Small intestine (tissue), 7 donors: ENCODE results near the gene DVL2. TPM values are rescaled to one million over a fixed set of nuclear protein-coding genes. Genes with fewer than 3 reads are reported as not detected.

Source experiments
- DNase-seq, 2 donors: peaks; one replicate each; pipeline versions ENCODE4 v3.0.0 to v3.0.0-alpha.2; 2013
- FAIRE-seq: peaks from 2 replicates; lab custom pipeline; 2012; peaks lifted over from hg19 to GRCh38; lab: Jason Lieb, UNC
- H3K27ac ChIP-seq, 3 donors: one replicate each; pipeline ENCODE4 v1.5.1; 2013; ENCODE audit warnings: low read length in 2 of 3, mild to moderate bottlenecking in 2 of 3, control low read depth in 1 of 3, inconsistent platforms in 1 of 3, low read depth in 1 of 3, moderate library complexity in 1 of 3
- H3K27me3 ChIP-seq, 3 donors: one replicate each; pipeline ENCODE4 v1.6.1; 2013; ENCODE audit warnings: low read length in 3 of 3, inconsistent platforms in 1 of 3; ENCODE audit not compliant: control insufficient read depth in 3 of 3, insufficient read depth in 3 of 3
- H3K36me3 ChIP-seq, 3 donors: one replicate each; pipeline ENCODE4 v1.6.1; 2013; ENCODE audit warnings: low read length in 3 of 3, inconsistent platforms in 1 of 3, low read depth in 1 of 3, mild to moderate bottlenecking in 1 of 3, moderate library complexity in 1 of 3; ENCODE audit not compliant: control insufficient read depth in 3 of 3, insufficient read depth in 2 of 3
- H3K4me1 ChIP-seq, 3 donors: one replicate each; pipeline ENCODE4 v1.6.1; 2013; ENCODE audit warnings: low read length in 2 of 3, inconsistent platforms in 1 of 3, low read depth in 1 of 3, mild to moderate bottlenecking in 1 of 3, moderate library complexity in 1 of 3; ENCODE audit not compliant: control insufficient read depth in 3 of 3, insufficient read depth in 2 of 3
- H3K4me3 ChIP-seq, 3 donors: one replicate each; pipeline ENCODE4 v1.5.1; 2013; ENCODE audit warnings: low read length in 3 of 3, control low read depth in 1 of 3, inconsistent platforms in 1 of 3, low read depth in 1 of 3, mild to moderate bottlenecking in 1 of 3, moderate library complexity in 1 of 3
- H3K9me3 ChIP-seq, 2 donors: one replicate each; pipeline ENCODE4 v1.6.1; 2013; ENCODE audit warnings: low read depth in 1 of 2, low read length in 1 of 2; ENCODE audit not compliant: control insufficient read depth in 2 of 2, insufficient read depth in 1 of 2
- WGBS, 3 donors: extraction: QIAGEN DNeasy Blood & Tissue Kit; methylation state at CpG; one replicate each; pipeline ENCODE4 v1.1.7; 2013; 5-methylcytosine and 5-hydroxymethylcytosine counted together
- polyA plus RNA-seq, 4 donors: library from polyadenylated mRNA; stranded (reverse) in 3 of 4; unstranded in 1 of 4; fragments of 200-250 nt in 3 of 4; fragments of 120-200 nt in 1 of 4; gene quantifications; one replicate each; pipeline versions ENCODE4 v1.2.1 to v1.2.3, GENCODE V29; 2013
- donor health status: healthy with polysubstance abuse.
- donor health status: control.
- donor health status: control.
- donor health status: Bipolar disorder and iron deficiency.
- donor health status: healthy.

The DVL2 gene
- polyA plus RNA-seq, 4 donors, result 8.1 to 44.4 (median 16.0) TPM

DNA sequence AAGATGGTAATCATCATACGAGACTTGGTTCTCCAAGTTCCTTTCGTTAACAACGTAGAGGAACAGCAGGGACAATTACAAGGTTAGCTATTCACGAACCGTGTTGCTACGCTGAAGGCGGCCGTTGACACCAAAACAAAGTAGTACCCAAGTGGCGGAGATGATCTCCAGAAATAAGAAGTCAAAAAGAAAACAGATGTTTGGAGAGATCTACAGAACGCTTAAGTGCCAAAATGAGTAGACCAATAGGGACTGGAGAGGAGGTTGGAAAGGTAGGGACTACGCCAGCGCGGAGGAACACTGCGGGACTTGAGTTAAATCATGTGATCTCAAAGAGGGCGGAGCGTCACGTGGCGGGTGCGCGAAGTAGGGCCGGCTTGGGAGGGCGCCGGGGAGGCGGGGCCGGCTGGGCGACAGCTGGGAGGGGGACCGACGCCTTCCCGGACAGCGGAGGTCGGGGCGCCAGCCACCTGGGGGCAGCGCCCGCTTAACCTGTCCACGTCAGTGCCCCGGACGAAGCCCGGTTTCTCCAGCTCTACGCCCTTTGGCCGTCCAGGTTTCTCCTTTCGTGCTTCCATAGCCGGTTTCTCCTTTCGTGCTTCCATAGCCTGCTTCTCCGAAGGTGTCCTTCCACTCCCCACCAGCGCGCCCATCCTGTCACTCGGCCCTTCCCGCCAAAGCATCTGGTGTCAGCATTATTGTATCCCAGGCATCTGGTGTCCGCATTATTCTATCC lies 8.6 kb upstream of the DVL2 start:
- Histone ChIP-seq H3K4me3 (peak overlapping the region; percentile 78 to 99 (median 95)), H3K4me1 (peaks cover 3 to 20% (median 3%) of the 10 kb centered on the region in 3 donors), H3K36me3 (peaks cover 0 to 51% (median 12%) of the 10 kb centered on the region in 3 donors), H3K27me3 (no peaks in the 10 kb centered on the region), H3K9me3 (no peaks in the 10 kb centered on the region), H3K27ac (peak overlapping the region; percentile 98 to 99 (median 98))
- DNase-seq, result peak; percentile 92 to 98
- 0 to 2% (median 2%) methylated on average over 32 to 49 of the region's 49 CpGs for WGBS, 3 donors
- FAIRE-seq, result no peak

- peak within 1 kb of the TSS; percentile 78 to 99 (median 95) for H3K4me3 ChIP-seq
- DNase-seq (peak; percentile 89 to 98), FAIRE-seq (no peak)
- peak within 1 kb of the TSS; percentile 98 to 99 (median 98) for H3K27ac ChIP-seq
- 0 to 1% (median 0%) methylated on average over 61 to 62 of the region's 62 CpGs for WGBS, 3 donors
- peaks cover 3 to 25% (median 3%) of the 10 kb centered on the region in 3 donors for H3K4me1 ChIP-seq
- H3K27me3 ChIP-seq, result no peaks in the 10 kb centered on the region
- H3K36me3 ChIP-seq, result peaks cover 0 to 53% (median 12%) of the 10 kb centered on the region in 3 donors
- H3K9me3 ChIP-seq, result no peaks in the 10 kb centered on the region
Measured at GRCh38 chr17:7241783-7242716, 7.7 kb upstream of the DVL2 start, which contains the start of gene GABARAP. Gene GABARAP (minus strand): TSS chr17:7242449. CDS start chr17:7242330, 119 bp downstream.

- WGBS, 3 donors, result 11 to 31% (median 24%) methylated on average over 9 of the region's 9 CpGs
- Histone ChIP-seq H3K9me3 (no peaks in the 10 kb centered on the region), H3K27ac (peak overlapping the region; percentile 98 to 99 (median 98)), H3K27me3 (no peaks in the 10 kb centered on the region), H3K36me3 (peaks cover 2 to 53% (median 12%) of the 10 kb centered on the region in 3 donors), H3K4me3 (peak overlapping the region in 2 of 3 donors; percentile 95 to 99), H3K4me1 (peaks cover 3 to 33% (median 3%) of the 10 kb centered on the region in 3 donors)
- no peak for FAIRE-seq
- no peak for DNase-seq
Measured at GRCh38 chr17:7241090-7241733, 6.9 kb upstream of the DVL2 start.

DNA sequence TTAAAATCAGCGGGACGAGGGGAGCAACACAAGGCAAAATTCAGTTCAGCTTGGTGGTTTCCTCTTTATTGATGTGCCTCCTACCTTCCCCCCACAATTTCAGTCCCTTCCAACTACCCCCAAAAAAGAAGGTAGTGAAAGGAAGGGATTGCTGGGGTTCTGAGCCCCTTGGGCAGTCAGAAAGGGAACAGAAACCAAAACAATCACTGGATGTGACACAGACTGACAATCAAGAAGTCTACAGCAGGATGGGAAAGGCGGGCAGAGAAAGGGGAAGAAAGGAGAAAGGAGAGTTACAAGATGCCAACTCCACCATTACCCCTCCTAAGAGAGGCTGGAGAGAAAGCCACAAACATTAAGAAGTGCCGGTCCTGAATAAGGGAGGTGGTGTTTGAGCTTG lies 6.1 kb upstream of the DVL2 start:
- H3K27ac ChIP-seq, result peak overlapping the region in 2 of 3 donors; percentile 98 to 99
- peaks cover 3 to 40% (median 3%) of the 10 kb centered on the region in 3 donors for H3K4me1 ChIP-seq
- no peak for DNase-seq
- H3K36me3 ChIP-seq, result peaks cover 2 to 53% (median 8%) of the 10 kb centered on the region in 3 donors
- 56 to 62% (median 60%) methylated on average over 4 of the region's 4 CpGs for WGBS, 3 donors
- H3K9me3 ChIP-seq, result no peaks in the 10 kb centered on the region
- FAIRE-seq, result no peak
- H3K27me3 ChIP-seq, result no peaks in the 10 kb centered on the region
- H3K4me3 ChIP-seq, result peak overlapping the region in 2 of 3 donors; percentile 95 to 99

DNA sequence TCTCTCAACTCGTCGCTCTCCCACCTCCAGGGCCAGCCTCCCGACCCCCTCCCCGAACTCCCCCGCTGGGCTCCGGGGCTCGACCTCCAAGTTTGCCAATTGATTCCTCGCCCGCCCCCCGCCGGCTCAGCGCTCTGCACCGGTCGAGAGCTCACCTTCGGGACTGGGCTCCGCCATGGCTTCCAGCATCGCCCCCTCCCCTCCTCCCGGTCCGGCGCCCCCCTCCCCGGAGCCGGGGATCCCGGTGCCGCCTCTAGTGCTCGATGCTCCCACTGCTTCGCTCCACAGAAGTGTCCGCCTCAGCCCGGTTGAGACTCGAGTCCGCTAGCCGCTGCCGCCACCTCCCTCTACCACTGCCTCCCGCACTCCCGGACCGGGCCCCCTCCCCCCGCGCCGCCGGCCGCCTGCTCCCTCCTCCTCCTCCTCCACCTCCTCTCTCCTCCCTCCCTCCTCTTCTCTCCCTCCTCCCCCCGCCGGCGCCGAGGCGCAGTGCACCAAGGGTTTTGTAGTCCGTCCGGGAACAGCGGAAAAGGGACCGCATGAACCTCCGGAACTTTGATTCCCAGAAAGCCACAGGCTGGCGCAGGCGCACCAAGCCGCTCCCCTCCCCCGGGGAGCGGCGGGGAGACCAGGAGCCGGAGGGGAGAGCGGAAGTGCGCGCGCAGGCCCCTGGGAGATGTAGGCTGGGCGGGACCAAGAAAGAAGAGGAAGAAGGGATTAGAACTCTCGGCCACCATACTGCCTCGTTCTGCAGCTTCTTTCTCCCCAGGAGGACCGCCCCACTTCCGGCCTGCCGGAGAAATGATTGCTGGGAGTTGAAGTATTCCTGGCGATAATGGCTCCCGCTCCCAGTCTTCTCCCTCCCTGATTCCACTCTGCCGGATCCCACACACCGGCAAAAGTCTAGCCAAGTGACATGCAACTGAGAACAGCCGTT lies 5.0 kb upstream of the DVL2 start, which contains the start of gene PHF23:
TSS of gene PHF23 (minus strand) at position 367 of the 937 bp plus-strand sequence. CDS start at position 189, 178 bp downstream.
- DNase-seq (peak; percentile 100), FAIRE-seq (no peak)
- WGBS, 3 donors, result 1% methylated on average over 47 to 72 of the region's 72 CpGs
- Histone ChIP-seq H3K9me3 (no peaks in the 10 kb centered on the region), H3K4me3 (peak within 1 kb of the TSS; percentile 93 to 99 (median 95)), H3K36me3 (peaks cover 2 to 51% (median 5%) of the 10 kb centered on the region in 3 donors), H3K4me1 (peaks cover 3 to 50% (median 3%) of the 10 kb centered on the region in 3 donors), H3K27ac (peak within 1 kb of the TSS; percentile 68 to 99 (median 92)), H3K27me3 (no peaks in the 10 kb centered on the region)

GRCh38 chr17:7238420-7239090 lies 4.2 kb upstream of the DVL2 start:
- peaks cover 3 to 50% (median 3%) of the 10 kb centered on the region in 3 donors for H3K4me1 ChIP-seq
- H3K36me3 ChIP-seq, result peaks cover 2 to 44% (median 5%) of the 10 kb centered on the region in 3 donors
- 0 to 1% (median 1%) methylated on average over 30 to 39 of the region's 39 CpGs for WGBS, 3 donors
- no peaks in the 10 kb centered on the region for H3K27me3 ChIP-seq
- peak overlapping the region; percentile 68 to 92 (median 84) for H3K27ac ChIP-seq
- no peak for FAIRE-seq
- H3K4me3 ChIP-seq, result peak overlapping the region; percentile 93 to 99 (median 95)
- DNase-seq, result peak; percentile 28 to 66
- H3K9me3 ChIP-seq, result no peaks in the 10 kb centered on the region
